B cell (primary cell): Measurements from ENCODE around the gene MXRA5. TPM values are rescaled to one million over a fixed set of nuclear protein-coding genes. Genes with fewer than 3 reads are reported as not detected.

ENCODE experiments used
- ATAC-seq: fragments of 200-7000 bp; cut with Tn5 transposase; one replicate; pipeline ENCODE4 v1.10.0; 2021; ENCODE audit warnings: low read depth, mild to moderate bottlenecking, moderate number of reproducible peaks, moderate library complexity
- CTCF ChIA-PET: fragments of 350-600 bp; sonication (Branson Sonifier 250); formaldehyde crosslinking; loops from one replicate; lab custom pipeline; 2021; ENCODE audit warnings: antibody characterized with exemption, inconsistent platforms; lab: Charles Lee
- POLR2A ChIA-PET: fragments of 350-600 bp; sonication (Branson Sonifier 250); formaldehyde crosslinking; loops from one replicate; lab custom pipeline; 2021; ENCODE audit warnings: antibody characterized with exemption; lab: Charles Lee
- DNase-seq: peaks from one replicate; pipeline ENCODE4 v3.0.0; 2013
- H2AFZ ChIP-seq: 2 replicates; pipeline ENCODE4 v1.6.1; 2012; ENCODE audit warnings: mild to moderate bottlenecking, low read depth, low read length; ENCODE audit not compliant: insufficient read depth, poor library complexity, severe bottlenecking
- H3K27ac ChIP-seq, 2 donors: 1 replicate in 1 of 2; 2 replicates in 1 of 2; pipeline ENCODE4 v1.5.1; 2012 to 2013; ENCODE audit warnings: low read length in 2 of 2, mild to moderate bottlenecking in 2 of 2, moderate library complexity in 1 of 2
- H3K27me3 ChIP-seq, 4 experiments: fragments of 200-600 bp in 1 of 4; sonication (generic) in 1 of 4; replicated peaks in 1 of 4; 1 replicate in 2 of 4; 2 replicates in 2 of 4; pipeline versions ENCODE4 v1.6.1 to v1.7.0; 2013 to 2016; ENCODE audit warnings: low read length in 3 of 4, mild to moderate bottlenecking in 2 of 4, mixed read lengths in 1 of 4, moderate library complexity in 1 of 4; ENCODE audit not compliant: insufficient read depth in 4 of 4, control insufficient read depth in 3 of 4; ENCODE audit errors: control extremely low read depth in 1 of 4
- H3K36me3 ChIP-seq, 2 experiments: replicated peaks in 1 of 2; 1 replicate in 1 of 2; 2 replicates in 1 of 2; pipeline versions ENCODE4 v1.6.1 to v1.7.1; 2013; ENCODE audit warnings: low read length in 1 of 2; ENCODE audit not compliant: insufficient read depth in 2 of 2, control insufficient read depth in 1 of 2; ENCODE audit errors: control extremely low read depth in 1 of 2, extremely low read depth in 1 of 2
- H3K4me1 ChIP-seq, 2 donors: fragments of 200-600 bp in 1 of 2; sonication (generic) in 1 of 2; 1 replicate in 1 of 2; 2 replicates in 1 of 2; pipeline versions ENCODE4 v1.5.1 to v1.6.1; 2013 to 2017; ENCODE audit warnings: low read length in 2 of 2; ENCODE audit not compliant: control insufficient read depth in 2 of 2, insufficient read depth in 2 of 2
- H3K4me2 ChIP-seq: replicated peaks from 2 replicates; pipeline ENCODE3; 2012; ENCODE audit warnings: mild to moderate bottlenecking, low read depth, low read length; ENCODE audit not compliant: poor library complexity, severe bottlenecking
- H3K4me3 ChIP-seq, 5 experiments: fragments of 200-600 bp in 1 of 5; sonication (generic) in 1 of 5; 1 replicate in 3 of 5; 2 replicates in 2 of 5; pipeline versions ENCODE4 v1.5.1 to v1.7.0; 2011 to 2016; ENCODE audit warnings: low read length in 4 of 5, mild to moderate bottlenecking in 4 of 5, low read depth in 2 of 5, control low read depth in 1 of 5, moderate library complexity in 1 of 5; ENCODE audit not compliant: insufficient read depth in 1 of 5; ENCODE audit errors: control extremely low read depth in 1 of 5, extremely low read depth in 1 of 5
- H3K79me2 ChIP-seq: fragments of 200-600 bp; sonication (generic); one replicate; pipeline ENCODE4 v1.6.0; 2016; ENCODE audit warnings: low read length; ENCODE audit not compliant: control insufficient read depth, insufficient read depth
- H3K9ac ChIP-seq: fragments of 200-600 bp; sonication (generic); 2 replicates; pipeline ENCODE4 v1.6.1; 2017; ENCODE audit warnings: mild to moderate bottlenecking, low read length, moderate library complexity
- H3K9me3 ChIP-seq, 3 donors: one replicate each; pipeline versions ENCODE4 v1.6.1 to v1.7.1; 2013; ENCODE audit warnings: low read length in 2 of 3; ENCODE audit not compliant: control insufficient read depth in 2 of 3, insufficient read depth in 1 of 3; ENCODE audit errors: control extremely low read depth in 1 of 3
- H4K20me1 ChIP-seq: 2 replicates; pipeline ENCODE4 v1.6.0; 2012; ENCODE audit warnings: mild to moderate bottlenecking, low read length; ENCODE audit not compliant: insufficient read depth, control insufficient read depth, poor library complexity, severe bottlenecking
- H3K27ac Mint-ChIP-seq: one replicate; pipeline ENCODE4 v1.8.0; 2021; ENCODE audit warnings: mixed read lengths
- H3K27me3 Mint-ChIP-seq: one replicate; pipeline ENCODE4 v1.8.0; 2021; ENCODE audit warnings: mixed read lengths
- H3K4me1 Mint-ChIP-seq: one replicate; pipeline ENCODE4 v1.8.0; 2021; ENCODE audit warnings: mixed read lengths
- H3K4me3 Mint-ChIP-seq: one replicate; pipeline ENCODE4 v1.8.0; 2021; ENCODE audit warnings: mixed read lengths
- H3K9me3 Mint-ChIP-seq: one replicate; pipeline ENCODE4 v1.8.0; 2022; ENCODE audit warnings: mixed read lengths; ENCODE audit not compliant: insufficient read depth
- EZH2 ChIP-seq: IDR thresholded peaks from 2 replicates; pipeline ENCODE4 v1.6.1; 2012; ENCODE audit warnings: borderline replicate concordance, low read depth, mild to moderate bottlenecking, moderate library complexity, low read length; ENCODE audit not compliant: insufficient read depth, poor library complexity, severe bottlenecking
- WGBS: methylation state at CpG from one replicate; pipeline ENCODE4 v1.1.5; 2013; ENCODE audit warnings: missing lambda C conversion rate; ENCODE audit not compliant: insufficient coverage; 5-methylcytosine and 5-hydroxymethylcytosine counted together
- intact Hi-C: fragments of 100-400 bp; cut with micrococcal nuclease; formaldehyde crosslinking; loops from one replicate; pipeline ENCODE4 v1.10.0; 2022
- polyA plus RNA-seq: library from polyadenylated mRNA; depleted of rRNA; stranded (reverse); fragments of >200 nt; gene quantifications from 2 replicates; pipeline ENCODE4 v1.2.3, GENCODE V29; 2012
- total RNA-seq, 2 donors: library from RNA; stranded (reverse); fragments of 120-200 nt in 1 of 2; gene quantifications; 1 replicate in 1 of 2; 2 replicates in 1 of 2; pipeline versions ENCODE4 v1.2.3 to v1.2.4, GENCODE V29; 2013 to 2022
- TF ChIP-seq, protein P1 (sequence below): fragments of 200-600 bp; IDR thresholded peaks from one replicate; pipeline ENCODE4 v1.8.0; 2022; ENCODE audit warnings: antibody characterized with exemption, mild to moderate bottlenecking

MXRA5 gene
- total and polyA plus RNA-seq, 2 donors (not counting 1 experiment from before 2014, with no cell fraction given), result not detected

DNA sequence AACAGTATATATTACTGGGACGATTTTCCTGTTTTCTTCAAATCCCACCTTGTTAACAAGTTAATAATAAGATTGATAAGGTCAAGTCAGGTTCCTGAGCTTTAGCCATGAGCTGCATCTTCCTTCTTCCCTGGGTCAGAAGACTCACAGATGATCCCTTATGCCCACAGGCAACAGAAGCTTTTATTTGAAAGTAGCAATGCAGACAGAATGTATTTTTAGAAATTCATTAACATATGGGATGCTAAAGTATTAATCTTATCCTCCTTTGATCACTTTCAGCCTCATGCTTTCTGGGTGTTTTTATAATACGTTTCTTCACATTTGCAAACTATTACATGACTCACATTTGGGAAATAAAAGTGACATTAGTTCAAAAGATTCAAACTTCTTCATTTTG, 42.0 kb upstream of the MXRA5 start:
- H3K9me3 ChIP-seq, result no peaks in the 10 kb centered on the region
- Mint-ChIP-seq H3K4me1 (no peaks in the 10 kb centered on the region), H3K9me3 (no peaks in the 10 kb centered on the region), H3K27ac (no peak overlapping the region), H3K27me3 (no peaks in the 10 kb centered on the region), H3K4me3 (no peak overlapping the region)
- H4K20me1 ChIP-seq, result no peaks in the 10 kb centered on the region
- DNase-seq (no peak), ATAC-seq (no peak)
- H2AFZ ChIP-seq, result no peak overlapping the region
- intact Hi-C loops, result no loop called here
- no peak overlapping the region for H3K9ac ChIP-seq
- WGBS, result no CpG with 5 or more reads among the region's 2 CpGs
- H3K36me3 ChIP-seq, result no peaks in the 10 kb centered on the region
- H3K27me3 ChIP-seq, result no peaks in the 10 kb centered on the region
- H3K27ac ChIP-seq, result no peak overlapping the region
- POLR2A ChIA-PET, result no interaction called here
- CTCF ChIA-PET, result no interaction called here
- H3K4me2 ChIP-seq, result no peak overlapping the region
- H3K79me2 ChIP-seq, result no peaks in the 10 kb centered on the region
- no peaks in the 10 kb centered on the region for H3K4me1 ChIP-seq
- no peak overlapping the region for H3K4me3 ChIP-seq
- TF ChIP-seq, protein P1, sequence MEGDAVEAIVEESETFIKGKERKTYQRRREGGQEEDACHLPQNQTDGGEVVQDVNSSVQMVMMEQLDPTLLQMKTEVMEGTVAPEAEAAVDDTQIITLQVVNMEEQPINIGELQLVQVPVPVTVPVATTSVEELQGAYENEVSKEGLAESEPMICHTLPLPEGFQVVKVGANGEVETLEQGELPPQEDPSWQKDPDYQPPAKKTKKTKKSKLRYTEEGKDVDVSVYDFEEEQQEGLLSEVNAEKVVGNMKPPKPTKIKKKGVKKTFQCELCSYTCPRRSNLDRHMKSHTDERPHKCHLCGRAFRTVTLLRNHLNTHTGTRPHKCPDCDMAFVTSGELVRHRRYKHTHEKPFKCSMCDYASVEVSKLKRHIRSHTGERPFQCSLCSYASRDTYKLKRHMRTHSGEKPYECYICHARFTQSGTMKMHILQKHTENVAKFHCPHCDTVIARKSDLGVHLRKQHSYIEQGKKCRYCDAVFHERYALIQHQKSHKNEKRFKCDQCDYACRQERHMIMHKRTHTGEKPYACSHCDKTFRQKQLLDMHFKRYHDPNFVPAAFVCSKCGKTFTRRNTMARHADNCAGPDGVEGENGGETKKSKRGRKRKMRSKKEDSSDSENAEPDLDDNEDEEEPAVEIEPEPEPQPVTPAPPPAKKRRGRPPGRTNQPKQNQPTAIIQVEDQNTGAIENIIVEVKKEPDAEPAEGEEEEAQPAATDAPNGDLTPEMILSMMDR, result no peak
- TF ChIP-seq EZH2, result no peak

- Mint-ChIP-seq H3K4me3 (no peak overlapping the region), H3K9me3 (no peaks in the 10 kb centered on the region), H3K27me3 (no peaks in the 10 kb centered on the region), H3K27ac (no peak overlapping the region), H3K4me1 (no peaks in the 10 kb centered on the region)
- ATAC-seq (no peak), DNase-seq (no peak)
- H3K79me2 ChIP-seq, result no peaks in the 10 kb centered on the region
- no peak overlapping the region for H3K27ac ChIP-seq
- no peaks in the 10 kb centered on the region for H3K4me1 ChIP-seq
- CTCF ChIA-PET, result no interaction called here
- POLR2A ChIA-PET, result no interaction called here
- H3K4me2 ChIP-seq, result no peak overlapping the region
- H2AFZ ChIP-seq, result no peak overlapping the region
- no peak overlapping the region for H3K4me3 ChIP-seq
- intact Hi-C loops, result no loop called here
- no peaks in the 10 kb centered on the region for H4K20me1 ChIP-seq
- no peak overlapping the region for H3K9ac ChIP-seq
- H3K27me3 ChIP-seq, result no peaks in the 10 kb centered on the region
- H3K9me3 ChIP-seq, result no peaks in the 10 kb centered on the region
- no peaks in the 10 kb centered on the region for H3K36me3 ChIP-seq
- TF ChIP-seq, protein P1, result no peak
- no peak for TF ChIP-seq EZH2
- WGBS, result 83% methylated on average over 1 of the region's 3 CpGs
Observed at GRCh38 chrX:3384327-3384726, 37.9 kb upstream of the MXRA5 start.
